ENCODE data around the gene CTNNA3. TPM values are rescaled to one million over a fixed set of nuclear protein-coding genes. Genes with fewer than 3 reads are reported as not detected.

CTNNA3 gene
- total RNA-seq, 4 donors from 2014 or later: 0.68 to 75.2 (median 1.4) TPM

DNA sequence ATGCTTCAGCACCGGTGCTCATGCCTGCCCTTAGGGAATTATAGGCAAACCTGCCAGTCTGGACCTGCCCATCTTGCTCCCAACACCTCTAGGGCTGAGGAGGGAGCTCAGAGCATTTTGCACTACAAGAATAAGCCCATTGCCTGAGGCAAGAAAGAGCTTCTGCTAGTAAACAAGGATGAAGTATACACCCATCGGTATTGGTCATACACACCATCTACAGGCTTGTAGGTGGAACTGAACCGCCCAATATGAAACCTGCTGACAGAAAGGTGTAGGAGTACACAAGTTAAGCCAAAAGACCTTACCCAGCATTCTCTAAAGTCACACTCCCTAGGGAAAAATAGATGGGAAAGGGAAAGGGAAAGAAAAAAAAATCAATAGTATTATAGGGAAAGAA, 1727.1 kb downstream of the CTNNA3 start:
- TF ChIP-seq POLR2A (IDR thresholded peaks at IDR 0.05): no peak
- TF ChIP-seq EP300 (IDR thresholded peaks at IDR 0.05; ENCODE audit: low read depth): no peak
- TF ChIP-seq POLR2AphosphoS5 (IDR thresholded peaks at IDR 0.05): no peak
- TF ChIP-seq, protein P1, sequence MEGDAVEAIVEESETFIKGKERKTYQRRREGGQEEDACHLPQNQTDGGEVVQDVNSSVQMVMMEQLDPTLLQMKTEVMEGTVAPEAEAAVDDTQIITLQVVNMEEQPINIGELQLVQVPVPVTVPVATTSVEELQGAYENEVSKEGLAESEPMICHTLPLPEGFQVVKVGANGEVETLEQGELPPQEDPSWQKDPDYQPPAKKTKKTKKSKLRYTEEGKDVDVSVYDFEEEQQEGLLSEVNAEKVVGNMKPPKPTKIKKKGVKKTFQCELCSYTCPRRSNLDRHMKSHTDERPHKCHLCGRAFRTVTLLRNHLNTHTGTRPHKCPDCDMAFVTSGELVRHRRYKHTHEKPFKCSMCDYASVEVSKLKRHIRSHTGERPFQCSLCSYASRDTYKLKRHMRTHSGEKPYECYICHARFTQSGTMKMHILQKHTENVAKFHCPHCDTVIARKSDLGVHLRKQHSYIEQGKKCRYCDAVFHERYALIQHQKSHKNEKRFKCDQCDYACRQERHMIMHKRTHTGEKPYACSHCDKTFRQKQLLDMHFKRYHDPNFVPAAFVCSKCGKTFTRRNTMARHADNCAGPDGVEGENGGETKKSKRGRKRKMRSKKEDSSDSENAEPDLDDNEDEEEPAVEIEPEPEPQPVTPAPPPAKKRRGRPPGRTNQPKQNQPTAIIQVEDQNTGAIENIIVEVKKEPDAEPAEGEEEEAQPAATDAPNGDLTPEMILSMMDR (IDR thresholded peaks at IDR 0.05): no peak
- intact Hi-C loops (cut with DNase I; ENCODE audit: low total_unique reads): no loop called here
- Histone ChIP-seq H3K36me3 (no peaks in the 10 kb centered on the region), H3K4me3 (no peak overlapping the region), H3K27me3 (no peaks in the 10 kb centered on the region), H3K9me3 (no peaks in the 10 kb centered on the region), H3K4me1 (no peaks in the 10 kb centered on the region), H3K27ac (no peak overlapping the region)
- WGBS, 2 donors (ENCODE audit: low coverage in 1 of 2): 90 to 95% methylated on average over 2 to 3 of the region's 3 CpGs
- in situ Hi-C loops (cut with MboI; ENCODE audit: low pct_ligation_motif_present in 1 of 4, low pct_unique_long_range_greater_than_20kb in 1 of 4, low sequenced_read_pairs in 3 of 4): no loop called here
- DNase-seq: no peak

DNA sequence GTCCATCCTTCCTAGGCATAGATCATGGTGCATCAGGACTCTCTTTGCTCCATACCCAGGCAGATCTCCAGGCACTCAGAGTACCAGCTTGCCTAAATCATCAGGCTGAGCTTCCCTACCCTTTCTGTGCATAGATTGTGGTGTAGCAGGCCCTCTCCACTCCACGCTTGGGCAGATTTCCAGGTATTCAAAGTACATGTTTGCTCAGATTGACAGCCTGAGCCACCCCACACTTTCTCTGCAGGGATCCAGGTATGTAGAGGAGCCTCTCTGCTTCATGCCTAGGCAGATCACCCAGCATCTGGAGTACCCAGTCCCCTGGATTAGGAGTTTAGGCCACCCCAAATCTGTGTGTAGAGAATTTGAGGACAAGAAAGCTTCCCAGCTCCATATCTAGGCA, 1727.6 kb downstream of the CTNNA3 start:
- no peak for DNase-seq
- WGBS, 2 donors (ENCODE audit: low coverage in 1 of 2): 75% methylated on average over 1 of the region's 1 CpG; no CpG with 5 or more reads in 1 of the 2 donors
- H3K4me3 ChIP-seq: no peak overlapping the region
- no peaks in the 10 kb centered on the region for H3K27me3 ChIP-seq
- no peak for TF ChIP-seq POLR2A (IDR thresholded peaks at IDR 0.05)
- TF ChIP-seq, protein P1 (IDR thresholded peaks at IDR 0.05): no peak
- no peak for TF ChIP-seq EP300 (IDR thresholded peaks at IDR 0.05; ENCODE audit: low read depth)
- no peak for TF ChIP-seq POLR2AphosphoS5 (IDR thresholded peaks at IDR 0.05)
- in situ Hi-C loops (cut with MboI; ENCODE audit: low pct_ligation_motif_present in 1 of 4, low pct_unique_long_range_greater_than_20kb in 1 of 4, low sequenced_read_pairs in 3 of 4) (no loop called here), intact Hi-C loops (cut with DNase I; ENCODE audit: low total_unique reads) (no loop called here)
- H3K9me3 ChIP-seq: no peaks in the 10 kb centered on the region
- no peaks in the 10 kb centered on the region for H3K36me3 ChIP-seq
- H3K4me1 ChIP-seq: no peaks in the 10 kb centered on the region
- no peak overlapping the region for H3K27ac ChIP-seq

DNA sequence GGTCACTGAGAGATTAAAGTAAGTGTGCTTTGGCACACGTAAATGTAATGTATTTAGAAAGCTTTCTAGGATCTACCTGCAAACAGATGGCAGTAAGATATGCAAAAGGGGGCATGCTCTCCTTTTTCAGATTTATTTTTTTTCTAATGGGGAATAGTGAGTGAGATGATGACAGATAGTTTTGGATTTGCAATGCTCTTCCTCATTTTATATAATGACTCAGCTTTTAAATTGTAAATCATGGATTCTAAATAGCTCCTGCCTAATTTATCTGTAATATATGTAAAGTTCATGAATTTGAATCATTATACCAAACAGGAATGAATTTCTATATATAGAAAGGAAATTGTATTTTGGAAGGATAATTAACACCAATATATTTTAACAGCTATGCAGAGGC, 1731.8 kb downstream of the CTNNA3 start:
- intact Hi-C loops (cut with DNase I; ENCODE audit: low total_unique reads): no loop called here
- Histone ChIP-seq H3K27ac (no peak overlapping the region), H3K4me1 (no peaks in the 10 kb centered on the region), H3K36me3 (no peaks in the 10 kb centered on the region), H3K27me3 (no peaks in the 10 kb centered on the region), H3K4me3 (no peak overlapping the region), H3K9me3 (no peaks in the 10 kb centered on the region)
- DNase-seq: no peak
- WGBS, 2 donors (ENCODE audit: low coverage in 1 of 2): 74 to 86% methylated on average over 1 of the region's 1 CpG
- TF ChIP-seq POLR2AphosphoS5 (IDR thresholded peaks at IDR 0.05): no peak
- TF ChIP-seq POLR2A (IDR thresholded peaks at IDR 0.05): no peak
- TF ChIP-seq EP300 (IDR thresholded peaks at IDR 0.05; ENCODE audit: low read depth): no peak
- TF ChIP-seq, protein P1 (IDR thresholded peaks at IDR 0.05): no peak
- in situ Hi-C loops (cut with MboI; ENCODE audit: low pct_ligation_motif_present in 1 of 4, low pct_unique_long_range_greater_than_20kb in 1 of 4, low sequenced_read_pairs in 3 of 4): no loop called here

DNA sequence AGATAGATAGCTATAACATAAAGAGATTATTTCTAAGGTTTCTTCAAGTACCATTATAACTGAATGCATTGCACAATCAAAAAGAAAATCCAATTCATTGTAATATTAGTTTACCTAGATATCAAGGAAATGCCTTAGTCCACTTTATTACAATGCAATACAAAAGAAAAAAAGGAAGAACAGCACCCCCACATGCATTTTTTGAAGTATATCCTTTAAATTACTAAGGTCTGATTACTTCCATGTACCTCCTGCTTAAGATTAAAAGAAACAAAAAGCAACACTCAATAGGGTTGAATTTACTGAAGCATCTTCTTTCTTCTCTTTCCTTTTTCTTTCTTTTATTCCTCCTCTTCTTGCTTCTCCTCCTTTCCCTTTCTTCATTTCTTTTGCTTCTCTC, 1743.9 kb downstream of the CTNNA3 start:
- Histone ChIP-seq H3K27me3 (no peaks in the 10 kb centered on the region), H3K4me1 (no peaks in the 10 kb centered on the region), H3K36me3 (no peaks in the 10 kb centered on the region), H3K9me3 (no peaks in the 10 kb centered on the region), H3K4me3 (no peak overlapping the region), H3K27ac (no peak overlapping the region)
- no peak for TF ChIP-seq POLR2AphosphoS5 (IDR thresholded peaks at IDR 0.05)
- TF ChIP-seq POLR2A (IDR thresholded peaks at IDR 0.05): no peak
- TF ChIP-seq, protein P1 (IDR thresholded peaks at IDR 0.05): no peak
- TF ChIP-seq EP300 (IDR thresholded peaks at IDR 0.05; ENCODE audit: low read depth): no peak
- no peak for DNase-seq
- intact Hi-C loops (cut with DNase I; ENCODE audit: low total_unique reads) (no loop called here), in situ Hi-C loops (cut with MboI; ENCODE audit: low pct_ligation_motif_present in 1 of 4, low pct_unique_long_range_greater_than_20kb in 1 of 4, low sequenced_read_pairs in 3 of 4) (no loop called here)
